ENCODE results near the gene NUP205. TPM values are rescaled to one million over a fixed set of nuclear protein-coding genes. Genes with fewer than 3 reads are reported as not detected.

The NUP205 gene
- total and polyA plus RNA-seq, 2 of the 13 experiments (the other 11 are each of a cell fraction or from before 2014, with no cell fraction given) = 46.2 to 87.2 TPM

GRCh38 chr7:135557455-135558336 lies at the start of gene NUP205 (continued):
- TF ChIP-seq PHF20 (CRISPR knock-in tag; IDR thresholded peaks at IDR 0.05) (peak; percentile 77), SKI (IDR thresholded peaks at IDR 0.05; ENCODE audit: partially characterized antibody) (no peak), SMARCE1 (IDR thresholded peaks at IDR 0.05; ENCODE audit: borderline replicate concordance) (no peak), ZNF274 (CRISPR knock-in tag; IDR thresholded peaks at IDR 0.05) (peak; percentile 78; the same call in 1 of the 2 replicates), ZSCAN30 (CRISPR knock-in tag; IDR thresholded peaks at IDR 0.05) (peak; percentile 27; the same call in 1 of the 2 replicates), RBAK (CRISPR knock-in tag; IDR thresholded peaks at IDR 0.05) (no peak), HDAC2 (CRISPR knock-in tag; IDR thresholded peaks at IDR 0.05) (peak; percentile 70), ZZZ3 (CRISPR knock-in tag; IDR thresholded peaks at IDR 0.05; ENCODE audit: borderline replicate concordance) (peak; percentile 52; the same call in 1 of the 2 replicates), KMT2B (CRISPR knock-in tag; IDR thresholded peaks at IDR 0.05) (peak; percentile 85), ARNTL (CRISPR knock-in tag; IDR thresholded peaks at IDR 0.05) (no peak), FOXO1 (CRISPR knock-in tag; IDR thresholded peaks at IDR 0.05) (no peak), THAP8 (CRISPR knock-in tag; IDR thresholded peaks at IDR 0.05; ENCODE audit: borderline replicate concordance) (no peak), ZNF30 (CRISPR knock-in tag; IDR thresholded peaks at IDR 0.05) (no peak), KLF6 (CRISPR knock-in tag; IDR thresholded peaks at IDR 0.05) (peak; percentile 72; the same call in 1 of the 2 replicates), DZIP1 (CRISPR knock-in tag; IDR thresholded peaks at IDR 0.05) (peak; percentile 83), LCORL (IDR thresholded peaks at IDR 0.05) (peak; percentile 56; the same call in 1 of the 2 replicates), LCORL (CRISPR knock-in tag; IDR thresholded peaks at IDR 0.05) (peak; percentile 59; the same call in 1 of the 2 replicates), ZSCAN29 (CRISPR knock-in tag; conservative IDR thresholded peaks at IDR 0.05) (peak; percentile 81; the same call in 1 of the 2 replicates), FOXK2 (IDR thresholded peaks at IDR 0.05) (no peak), HIVEP1 (CRISPR knock-in tag; IDR thresholded peaks at IDR 0.05) (peak; percentile 50; the same call in 1 of the 2 replicates), ZNF746 (CRISPR knock-in tag; IDR thresholded peaks at IDR 0.05) (peak; percentile 69), NCOA1 (CRISPR knock-in tag; IDR thresholded peaks at IDR 0.05) (no peak; the same call in 1 of the 2 replicates), FOSL1 (CRISPR knock-in tag; IDR thresholded peaks at IDR 0.05; ENCODE audit: borderline replicate concordance) (no peak), SOX5 (CRISPR knock-in tag; IDR thresholded peaks at IDR 0.05; ENCODE audit: borderline replicate concordance) (no peak), ZEB1 (IDR thresholded peaks at IDR 0.05; ENCODE audit: insufficient replicate concordance, low read depth) (no peak), TP53 (CRISPR knock-in tag; conservative IDR thresholded peaks at IDR 0.05) (0 out of 2 replicates have a peak, but pooled peaks have one; percentile 11), MAFF (IDR thresholded peaks at IDR 0.05; ENCODE audit: low read depth, low read length) (no peak), ZNF143 (CRISPR knock-in tag; IDR thresholded peaks at IDR 0.05) (peak; percentile 96)
- TF ChIP-seq, protein P1, sequence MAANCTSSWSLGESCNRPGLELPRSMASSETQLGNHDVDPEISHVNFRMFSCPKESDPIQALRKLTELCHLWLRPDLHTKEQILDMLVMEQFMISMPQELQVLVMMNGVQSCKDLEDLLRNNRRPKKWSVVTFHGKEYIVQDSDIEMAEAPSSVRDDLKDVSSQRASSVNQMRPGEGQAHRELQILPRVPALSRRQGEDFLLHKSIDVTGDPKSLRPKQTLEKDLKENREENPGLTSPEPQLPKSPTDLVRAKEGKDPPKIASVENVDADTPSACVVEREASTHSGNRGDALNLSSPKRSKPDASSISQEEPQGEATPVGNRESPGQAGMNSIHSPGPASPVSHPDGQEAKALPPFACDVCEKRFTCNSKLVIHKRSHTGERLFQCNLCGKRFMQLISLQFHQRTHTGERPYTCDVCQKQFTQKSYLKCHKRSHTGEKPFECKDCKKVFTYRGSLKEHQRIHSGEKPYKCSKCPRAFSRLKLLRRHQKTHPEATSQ (CRISPR knock-in tag; IDR thresholded peaks at IDR 0.05; ENCODE audit: borderline replicate concordance) = peak; percentile 75; the same call in 1 of the 2 replicates

Data from HepG2 (cell line).